ENCODE measurements around the gene APOBEC2. TPM values are rescaled to one million over a fixed set of nuclear protein-coding genes. Genes with fewer than 3 reads are reported as not detected.
A peak's percentile ranks its signal among the peaks of the same experiment; 100 is the strongest.

The APOBEC2 gene
- total and polyA plus RNA-seq, 2 of the 13 experiments (the other 11 are each of a cell fraction or from before 2014, with no cell fraction given): 0.09 TPM; not detected in 1

- TF ChIP-seq ZBTB14 (CRISPR knock-in tag; IDR thresholded peaks at IDR 0.05): no peak
- TF ChIP-seq NR2F1 (CRISPR knock-in tag; IDR thresholded peaks at IDR 0.05): no peak
- peak; percentile 35; the same call in 1 of the 2 replicates for TF ChIP-seq RAD21 (CRISPR knock-in tag; IDR thresholded peaks at IDR 0.05)
- no peak for TF ChIP-seq ATF6 (CRISPR knock-in tag; conservative IDR thresholded peaks at IDR 0.05)
- TF ChIP-seq ZNF652 (CRISPR knock-in tag; IDR thresholded peaks at IDR 0.05; ENCODE audit: borderline replicate concordance, low read depth): 0 out of 2 replicates have a peak, but pooled peaks have one; percentile 18
- no peak for TF ChIP-seq NFKBIZ (CRISPR knock-in tag; IDR thresholded peaks at IDR 0.05)
- no peak for TF ChIP-seq MXD3 (CRISPR knock-in tag; IDR thresholded peaks at IDR 0.05)
- peak; percentile 45 for TF ChIP-seq STAG1 (CRISPR knock-in tag; IDR thresholded peaks at IDR 0.05)
- TF ChIP-seq RELA (CRISPR knock-in tag; IDR thresholded peaks at IDR 0.05): 0 out of 2 replicates have a peak, but pooled peaks have one; percentile 18
- TF ChIP-seq MAZ (IDR thresholded peaks at IDR 0.05; ENCODE audit: borderline replicate concordance, low read depth, low read length): no peak
- TF ChIP-seq MAZ (CRISPR knock-in tag; IDR thresholded peaks at IDR 0.05; ENCODE audit: low read depth): peak; percentile 51
- TF ChIP-seq U2AF2 (IDR thresholded peaks at IDR 0.05; ENCODE audit: low read depth, low read length): no peak
- TF ChIP-seq ZNF430 (CRISPR knock-in tag; IDR thresholded peaks at IDR 0.05): no peak
- no peak for TF ChIP-seq ARNT2 (CRISPR knock-in tag; IDR thresholded peaks at IDR 0.05; ENCODE audit: low read depth)
- no peak for TF ChIP-seq EP300 (IDR thresholded peaks at IDR 0.05; ENCODE audit: low read depth in 2 of 2, low read length in 2 of 2)
- peak; percentile 26; the same call in 1 of the 2 replicates for TF ChIP-seq EP300 (CRISPR knock-in tag; IDR thresholded peaks at IDR 0.05; ENCODE audit: borderline replicate concordance)
- TF ChIP-seq ZFYVE20 (CRISPR knock-in tag; IDR thresholded peaks at IDR 0.05; ENCODE audit: borderline replicate concordance, low read depth): 0 out of 2 replicates have a peak, but pooled peaks have one; percentile 58
- no peak for TF ChIP-seq DMAP1 (CRISPR knock-in tag; IDR thresholded peaks at IDR 0.05)
- TF ChIP-seq AGO1 (IDR thresholded peaks at IDR 0.05; ENCODE audit: low read depth, low read length, poor library complexity, severe bottlenecking): no peak
- peak; percentile 51 for TF ChIP-seq ZNF687 (CRISPR knock-in tag; IDR thresholded peaks at IDR 0.05)
- no peak for TF ChIP-seq FOXP1 (IDR thresholded peaks at IDR 0.05)
- TF ChIP-seq FOXP1 (CRISPR knock-in tag; IDR thresholded peaks at IDR 0.05): no peak
- TF ChIP-seq SMC3 (IDR thresholded peaks at IDR 0.05; ENCODE audit: low read length): peak; percentile 59; the same call in 1 of the 2 replicates
Observed at GRCh38 chr6:41039060-41039998, 13.7 kb upstream of the APOBEC2 start, which contains the start of gene UNC5CL (continued).
